GM19468 (cell line): Measurements from ENCODE around the gene PSMB11.

ENCODE experiments used
- ATAC-seq: cut with Tn5 transposase; IDR thresholded peaks from one replicate; pipeline ENCODE4 v1.9.1; 2021; ENCODE audit warnings: mild to moderate bottlenecking, moderate library complexity, moderate number of reproducible peaks; ENCODE audit not compliant: unreplicated experiment; ENCODE audit errors: extremely low read depth

PSMB11 gene

DNA sequence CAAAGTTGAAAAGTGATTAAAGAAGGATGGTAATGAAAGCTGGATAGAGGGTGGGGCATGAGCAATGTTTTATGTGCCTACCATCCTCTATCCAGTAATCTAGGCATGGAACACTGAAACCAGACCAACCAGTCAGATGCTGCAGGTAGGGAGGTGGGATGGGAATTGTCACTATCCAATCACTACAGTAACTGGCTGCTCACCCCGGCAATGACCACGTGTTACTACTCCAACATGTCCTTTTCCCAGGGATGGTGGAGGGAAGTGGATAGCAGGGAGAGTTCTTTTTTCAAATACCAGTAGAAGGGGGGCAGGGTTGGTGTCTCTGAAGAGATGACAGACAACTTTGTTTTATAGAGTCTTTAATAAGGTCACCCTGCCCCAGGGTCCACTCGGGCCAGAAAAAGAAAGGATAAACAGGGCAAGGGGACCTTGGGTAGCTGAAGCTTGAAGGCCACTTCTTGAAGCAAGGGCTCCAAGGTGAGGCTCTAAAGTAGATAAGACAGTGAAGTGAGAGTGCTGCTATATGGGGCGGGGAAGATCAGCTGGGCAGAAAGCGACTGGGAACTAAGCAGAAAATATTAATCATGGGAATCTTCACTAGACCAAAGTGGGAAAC, 30.0 kb downstream of the PSMB11 start:
- ATAC-seq, result no peak

DNA sequence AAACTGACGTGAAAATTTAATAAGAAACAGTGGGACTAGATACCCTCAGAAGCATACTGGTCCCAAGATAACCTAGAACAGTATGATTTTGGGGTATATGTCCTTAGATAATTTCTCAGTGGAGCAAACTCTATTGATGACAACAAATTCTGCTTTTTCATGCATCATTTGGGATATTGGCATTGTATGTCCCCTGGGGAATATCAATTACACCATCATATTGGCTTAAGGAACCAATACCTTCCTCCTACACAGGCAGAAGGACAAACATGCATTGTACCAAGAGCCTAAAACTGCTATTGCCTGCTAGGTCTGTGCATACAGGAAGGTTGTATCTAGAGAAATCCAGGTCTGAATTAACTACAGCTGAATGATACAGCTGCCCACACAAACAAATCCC, 32.9 kb downstream of the PSMB11 start:
- no peak for ATAC-seq

DNA sequence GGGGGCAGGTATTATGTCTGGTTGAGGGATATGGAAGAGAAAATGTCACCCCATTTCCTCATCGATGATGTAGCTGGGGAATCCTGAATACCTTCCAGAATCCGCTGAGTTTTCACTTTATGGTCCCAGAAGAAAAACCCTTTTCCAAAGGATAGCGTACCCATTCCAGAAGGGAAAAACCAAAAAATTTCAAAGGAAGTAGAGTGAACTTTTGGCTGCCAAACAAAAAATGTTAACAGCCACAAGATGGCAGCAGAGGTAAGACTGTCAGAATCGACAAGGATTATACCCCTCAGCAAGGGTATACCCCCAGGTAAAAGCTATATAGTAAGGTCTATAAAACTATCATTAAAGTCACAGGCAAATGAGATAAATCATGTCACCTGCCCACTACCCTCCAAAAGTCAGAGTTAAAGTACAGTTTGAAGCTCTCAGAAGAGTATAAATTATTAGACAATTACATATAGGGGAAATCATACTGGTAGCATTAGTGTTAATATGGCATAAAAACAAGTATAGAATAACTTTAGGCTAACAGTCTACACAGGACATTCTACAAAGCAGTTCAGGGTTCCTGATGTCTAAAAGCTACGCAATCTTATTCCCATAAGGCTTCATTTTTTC, 34.9 kb downstream of the PSMB11 start:
- ATAC-seq, result no peak

DNA sequence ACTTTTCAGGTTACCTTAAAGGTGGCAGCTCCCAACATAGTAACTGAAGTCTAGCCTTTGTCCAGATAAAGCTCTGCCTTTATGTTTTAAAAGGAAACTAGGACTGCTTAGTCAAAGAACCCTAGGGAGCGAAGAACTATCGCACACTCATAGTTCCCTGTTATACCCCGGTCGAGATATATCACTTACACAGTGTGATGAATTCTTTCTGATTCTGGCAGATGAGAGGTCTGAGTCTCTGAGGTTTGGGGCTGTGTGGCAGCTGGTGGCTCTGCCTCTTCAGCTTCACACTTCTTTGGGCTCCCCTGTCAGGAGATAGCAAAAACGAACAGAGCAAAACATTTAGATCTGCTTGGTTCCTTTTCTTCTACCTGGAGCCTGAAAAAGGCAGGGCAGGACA, 36.0 kb downstream of the PSMB11 start:
- no peak for ATAC-seq

DNA sequence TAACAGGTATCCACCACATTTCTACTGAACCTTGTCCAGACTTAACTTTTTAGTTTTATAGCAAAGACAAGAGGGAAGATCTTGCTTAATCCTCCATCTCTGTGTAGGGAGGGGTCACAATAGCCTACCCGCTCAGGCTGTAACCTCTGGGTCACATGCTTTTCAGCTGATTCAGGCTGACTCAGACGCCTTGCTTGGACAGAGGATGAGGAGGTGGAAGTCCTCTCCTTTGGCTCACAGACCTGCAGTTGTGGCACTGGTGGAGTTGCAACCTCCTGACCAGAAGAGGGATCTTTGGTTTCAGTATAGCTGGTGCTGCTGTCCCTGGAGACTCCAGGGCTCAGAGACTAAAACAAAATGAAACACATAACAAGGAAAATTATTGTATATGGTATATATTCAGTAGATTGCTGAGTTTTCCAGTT, 36.7 kb downstream of the PSMB11 start:
- ATAC-seq, result no peak

DNA sequence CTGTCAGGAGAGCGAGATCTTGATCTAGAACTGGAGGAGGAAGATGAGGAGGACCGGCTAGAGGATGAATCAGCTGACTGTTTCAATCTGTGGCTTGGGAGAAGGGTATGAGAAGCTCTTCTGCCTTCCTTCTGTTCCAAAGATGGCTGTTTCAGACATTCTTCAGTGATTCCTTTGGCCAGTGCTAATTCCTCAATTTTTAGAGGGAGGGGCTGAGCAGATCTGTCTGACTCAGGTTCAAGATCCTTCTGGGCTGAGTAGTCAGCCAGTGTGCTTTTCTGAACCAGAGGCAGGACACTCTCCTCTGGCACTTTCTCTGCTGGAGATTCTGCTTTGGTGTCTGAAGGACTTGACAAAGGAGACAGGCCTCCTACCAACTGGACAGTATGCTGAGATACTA, 37.7 kb downstream of the PSMB11 start:
- no peak for ATAC-seq

DNA sequence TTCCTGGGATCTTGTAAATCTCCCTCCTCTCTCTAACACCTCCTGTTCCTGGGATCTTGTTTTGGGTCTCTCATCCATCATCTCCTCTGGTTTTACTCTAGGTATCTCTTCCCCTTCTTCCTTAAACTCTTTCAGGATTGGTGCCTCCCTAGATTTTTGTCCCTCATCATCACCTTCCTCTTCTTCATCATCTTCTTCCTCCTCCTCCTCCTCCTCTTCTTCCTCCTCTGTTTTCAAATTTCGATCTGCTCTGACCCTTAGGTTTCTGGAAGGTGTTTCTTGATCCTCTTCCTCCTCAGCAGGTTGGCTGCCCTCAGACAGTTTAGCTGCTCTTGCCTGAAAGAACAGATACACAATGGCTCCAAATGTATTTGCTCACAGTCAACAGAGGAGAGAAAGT, 38.5 kb downstream of the PSMB11 start:
- ATAC-seq, result no peak

DNA sequence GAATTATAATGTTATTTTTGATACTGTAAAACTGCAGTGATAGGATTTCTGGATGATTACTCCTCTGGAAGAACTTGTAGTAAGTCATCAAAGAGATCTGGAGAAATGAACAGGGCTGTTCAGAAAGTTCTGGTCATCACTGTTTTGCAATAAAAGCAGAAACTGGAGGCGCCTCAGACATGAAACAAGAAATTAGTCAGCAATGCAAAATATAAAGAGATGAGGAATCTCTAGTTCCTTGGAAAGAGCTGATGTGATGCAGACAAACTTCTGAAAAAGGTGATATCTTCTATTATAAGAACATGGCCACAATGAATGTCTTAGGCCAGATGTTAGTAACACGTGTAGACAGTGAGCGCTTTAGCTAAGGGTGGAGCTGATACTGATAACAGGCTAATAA, 43.4 kb downstream of the PSMB11 start:
- ATAC-seq, result no peak

DNA sequence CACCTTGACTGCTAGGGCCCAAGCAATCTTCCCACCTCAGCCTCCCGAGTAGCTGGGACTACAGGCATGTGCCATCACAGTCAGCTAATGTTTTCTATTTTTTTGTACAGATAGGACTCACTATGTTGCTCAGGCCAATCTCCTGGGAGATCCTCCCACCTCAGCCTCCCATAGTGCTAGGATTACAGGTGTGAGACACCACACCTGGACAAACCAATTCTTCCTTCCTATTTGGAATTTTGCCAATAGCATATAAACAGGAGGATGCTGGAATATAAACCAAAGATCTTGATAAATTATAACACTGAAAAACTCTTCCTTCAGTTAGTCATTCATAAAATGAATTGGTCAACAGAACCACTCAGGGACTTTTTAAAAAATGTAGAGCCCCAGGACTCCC, 44.6 kb downstream of the PSMB11 start:
- ATAC-seq, result no peak

DNA sequence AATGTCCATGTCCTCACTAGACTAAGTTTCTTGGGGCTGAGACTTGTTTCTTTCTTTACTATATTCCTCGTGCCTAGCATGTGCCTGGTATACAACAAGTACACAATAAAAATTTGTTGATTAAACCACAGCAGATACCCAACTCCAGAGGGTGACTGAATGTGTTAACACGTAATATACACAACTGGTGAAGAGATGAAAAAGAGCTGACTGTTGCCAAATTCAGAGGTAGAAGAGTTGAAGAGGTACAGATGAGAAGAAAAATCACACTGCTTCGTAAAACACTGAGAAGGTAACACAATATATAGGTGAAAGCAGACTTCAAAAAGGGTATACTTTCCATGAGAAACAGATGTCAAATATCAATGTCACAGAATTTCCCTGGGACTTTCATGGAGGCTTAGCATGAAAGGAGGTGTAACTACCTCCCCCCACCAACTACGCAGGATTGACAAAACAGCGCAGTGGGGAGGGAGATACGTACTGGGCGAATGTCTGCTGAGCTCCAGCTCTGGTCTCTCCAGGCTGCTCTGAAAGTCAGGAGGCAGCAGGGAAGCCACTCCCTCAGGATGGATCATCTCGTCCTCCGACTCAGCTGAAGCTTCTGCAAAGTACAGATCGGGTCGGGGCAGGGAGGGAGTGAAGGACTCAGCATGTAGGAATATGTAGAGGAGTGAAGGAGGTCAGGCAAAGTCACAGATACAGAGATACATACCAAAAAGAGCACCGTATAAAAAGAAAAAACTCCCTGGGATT, 47.7 kb downstream of the PSMB11 start:
- ATAC-seq, result no peak

DNA sequence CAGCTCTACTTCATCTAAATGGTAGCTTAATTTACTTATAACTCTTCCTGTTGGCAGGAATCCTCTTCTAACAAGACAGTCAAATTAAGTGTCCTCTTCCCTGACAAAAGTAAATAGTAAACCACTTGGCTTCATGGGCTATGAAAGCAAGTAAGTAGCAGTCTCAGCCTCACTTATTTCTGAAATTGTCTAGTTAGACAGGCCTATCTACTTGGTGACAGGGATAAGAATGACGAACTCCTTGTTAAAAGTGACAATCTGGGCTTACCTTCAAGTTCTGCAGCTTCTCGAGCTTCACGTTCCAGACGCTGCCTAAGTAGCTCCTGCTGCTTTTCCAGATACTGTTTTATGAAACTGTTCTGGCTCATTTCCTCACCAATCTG, 48.2 kb downstream of the PSMB11 start:
- ATAC-seq, result no peak

DNA sequence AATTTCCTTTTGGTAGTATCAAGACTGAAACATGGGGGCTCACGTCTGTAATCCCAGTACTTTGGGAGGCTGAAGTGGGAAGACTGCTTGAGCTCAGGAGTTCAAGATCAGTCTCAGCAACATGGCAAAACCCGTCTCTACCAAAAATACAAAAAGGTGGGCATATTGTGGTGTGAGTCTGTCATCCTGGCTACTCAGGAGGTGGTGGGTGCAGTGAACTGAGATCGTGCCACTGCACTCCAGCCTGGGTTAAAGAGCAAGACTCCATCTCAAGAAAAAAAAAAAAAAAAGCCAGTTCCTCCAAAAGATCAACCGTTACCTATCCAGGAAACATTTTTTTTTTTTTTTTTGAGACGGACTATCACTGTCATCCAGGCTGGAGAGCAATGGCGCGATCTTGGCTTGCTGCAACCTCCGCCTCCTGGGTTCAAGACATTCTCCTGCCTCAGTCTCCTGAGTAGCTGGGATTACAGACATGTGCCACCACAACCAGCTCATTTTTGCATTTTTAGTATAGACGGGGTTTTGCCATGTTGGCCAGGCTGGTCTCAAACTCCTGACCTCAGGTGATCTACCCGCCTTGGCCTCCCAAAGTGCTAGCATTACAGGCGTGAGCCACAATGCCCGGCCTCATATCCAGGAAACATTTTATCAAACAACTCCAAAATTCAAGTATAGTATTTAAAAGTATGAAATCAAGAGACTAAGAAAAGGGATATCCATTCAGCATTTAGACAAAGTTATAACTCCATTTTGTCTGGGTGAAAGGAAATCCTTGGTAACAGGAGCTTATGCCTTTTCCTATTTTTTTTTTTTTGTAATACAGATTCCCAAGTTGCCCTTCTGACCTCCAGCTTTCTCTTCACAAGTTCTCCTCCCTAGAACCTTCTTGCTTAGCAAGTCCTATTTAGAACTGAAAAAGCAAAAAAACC, 49.5 kb downstream of the PSMB11 start:
- ATAC-seq, result no peak

DNA sequence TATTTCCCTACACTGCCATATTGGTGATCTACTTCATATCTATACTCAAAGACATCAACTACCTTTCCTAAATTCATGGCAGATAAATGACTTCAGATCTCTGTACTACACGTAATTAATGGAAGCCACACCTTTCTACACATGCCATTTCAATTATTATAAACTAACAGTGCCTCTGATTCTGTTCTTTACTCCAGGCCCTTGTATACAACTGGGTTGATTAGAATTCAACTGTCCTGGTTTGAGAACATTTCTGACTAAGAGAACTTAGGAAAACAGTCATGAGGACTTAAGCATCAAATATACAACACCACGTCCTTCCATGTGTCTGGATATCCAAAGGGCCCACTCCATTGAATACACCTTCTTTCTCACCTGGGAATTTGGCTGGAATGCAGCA, 51.1 kb downstream of the PSMB11 start:
- ATAC-seq, result no peak

DNA sequence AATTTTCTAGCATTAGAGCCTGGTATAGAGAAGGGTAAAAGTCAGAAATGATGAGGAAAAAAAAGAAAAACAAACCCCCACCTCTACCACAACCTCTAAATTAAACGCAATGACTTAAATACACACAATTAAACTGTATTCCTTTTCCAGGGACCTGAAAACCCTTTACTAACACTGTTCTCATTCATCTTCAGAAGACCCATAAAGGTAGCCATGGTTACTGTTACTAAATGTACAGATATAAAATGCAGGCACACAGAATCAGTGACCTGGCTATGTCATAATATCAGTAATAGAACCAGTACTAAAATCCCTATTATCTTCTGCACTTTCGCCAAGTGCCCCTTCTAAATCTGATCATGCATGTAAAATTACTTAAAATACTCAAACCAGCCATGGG, 51.5 kb downstream of the PSMB11 start:
- no peak for ATAC-seq
